GM23338 (cell line): ENCODE results near the gene SEZ6L. TPM values are rescaled to one million over a fixed set of nuclear protein-coding genes. Genes with fewer than 3 reads are reported as not detected.

Experiments used
- ATAC-seq: fragments of 200-7000 bp; cut with Tn5 transposase; 3 replicates; pipeline ENCODE4 v1.9.1; 2020
- DNase-seq: peaks from one replicate; pipeline ENCODE4 v3.0.0-alpha.2; 2015; ENCODE audit warnings: low spot score
- H2AFZ ChIP-seq: fragments of 200-600 bp; sonication (generic); 2 replicates; pipeline ENCODE4 v1.8.0; 2016; ENCODE audit warnings: antibody characterized with exemption, mild to moderate bottlenecking, moderate library complexity
- H3F3A ChIP-seq: fragments of 200-600 bp; sonication (generic); replicated peaks from 2 replicates; pipeline ENCODE4 v1.8.0; 2017; ENCODE audit warnings: antibody characterized with exemption, mixed run types, low read depth
- H3K27ac ChIP-seq: fragments of 200-600 bp; sonication (generic); 2 replicates; pipeline ENCODE4 v1.6.1; 2016; ENCODE audit warnings: low read depth
- H3K27me3 ChIP-seq: fragments of 200-600 bp; sonication (generic); 2 replicates; pipeline ENCODE4 v1.8.0; 2016; ENCODE audit warnings: mild to moderate bottlenecking, mixed run types, moderate library complexity; ENCODE audit not compliant: insufficient read depth
- H3K36me3 ChIP-seq: fragments of 200-600 bp; sonication (generic); 2 replicates; pipeline ENCODE4 v1.8.0; 2016; ENCODE audit warnings: mild to moderate bottlenecking; ENCODE audit not compliant: insufficient read depth
- H3K4me1 ChIP-seq: fragments of 200-600 bp; sonication (generic); 2 replicates; pipeline ENCODE4 v1.8.0; 2016; ENCODE audit warnings: mild to moderate bottlenecking, moderate library complexity; ENCODE audit not compliant: insufficient read depth
- H3K4me2 ChIP-seq: fragments of 200-600 bp; sonication (generic); 2 replicates; pipeline ENCODE4 v1.7.1; 2017; ENCODE audit warnings: mixed run types
- H3K4me3 ChIP-seq: fragments of 200-600 bp; sonication (generic); 2 replicates; pipeline ENCODE4 v1.6.1; 2016; ENCODE audit warnings: mixed run types
- H3K79me2 ChIP-seq: fragments of 200-600 bp; sonication (generic); replicated peaks from 2 replicates; pipeline ENCODE4 v1.8.0; 2017; ENCODE audit warnings: mild to moderate bottlenecking; ENCODE audit not compliant: insufficient read depth
- H3K9me2 ChIP-seq: fragments of 200-600 bp; sonication (generic); 2 replicates; pipeline ENCODE4 v1.8.0; 2017; ENCODE audit not compliant: insufficient read depth
- H4K20me1 ChIP-seq: fragments of 200-600 bp; sonication (generic); replicated peaks from 2 replicates; pipeline ENCODE4 v1.8.0; 2017; ENCODE audit warnings: mild to moderate bottlenecking; ENCODE audit not compliant: insufficient read depth
- H3K27ac Mint-ChIP-seq: 2 replicates; pipeline ENCODE4 v1.8.0; 2020; ENCODE audit warnings: inconsistent platforms, mild to moderate bottlenecking, moderate library complexity, mixed read lengths
- H3K27me3 Mint-ChIP-seq: 3 replicates; pipeline ENCODE4 v1.8.0; 2022; ENCODE audit warnings: low read depth, mild to moderate bottlenecking, moderate library complexity, mixed read lengths, inconsistent platforms; ENCODE audit not compliant: insufficient read depth, poor library complexity
- H3K36me3 Mint-ChIP-seq: 3 replicates; pipeline ENCODE4 v1.8.0; 2021; ENCODE audit warnings: low read depth, mild to moderate bottlenecking, inconsistent platforms, moderate library complexity, mixed read lengths
- H3K4me1 Mint-ChIP-seq: 3 replicates; pipeline ENCODE4 v1.8.0; 2020; ENCODE audit warnings: mild to moderate bottlenecking, inconsistent platforms, mixed read lengths
- H3K4me3 Mint-ChIP-seq: 3 replicates; pipeline ENCODE4 v1.8.0; 2021; ENCODE audit warnings: moderate library complexity, mild to moderate bottlenecking, inconsistent platforms, mixed read lengths
- H3K9me3 Mint-ChIP-seq: 3 replicates; pipeline ENCODE4 v1.8.0; 2020; ENCODE audit warnings: moderate library complexity, mild to moderate bottlenecking, inconsistent platforms, mixed read lengths
- CREB1 ChIP-seq: fragments of 250-450 bp; sonication (Bioruptor Pico); IDR thresholded peaks from 2 replicates; pipeline ENCODE4 v1.5.0; 2020; ENCODE audit warnings: low read depth, mild to moderate bottlenecking, moderate library complexity
- EZH2 ChIP-seq: fragments of 200-600 bp; sonication (generic); IDR thresholded peaks from one replicate; pipeline ENCODE4 v1.8.0; 2017; ENCODE audit warnings: antibody characterized with exemption, mild to moderate bottlenecking, low read depth; ENCODE audit not compliant: unreplicated experiment
- EZH2phosphoT487 ChIP-seq: fragments of 200-600 bp; sonication (generic); IDR thresholded peaks from one replicate; pipeline ENCODE4 v1.8.1; 2018; ENCODE audit warnings: antibody characterized with exemption; ENCODE audit not compliant: unreplicated experiment
- JUNB ChIP-seq: IDR thresholded peaks from one replicate; pipeline ENCODE4 v1.6.1; 2016; ENCODE audit warnings: antibody characterized with exemption; ENCODE audit not compliant: unreplicated experiment
- NANOG ChIP-seq: IDR thresholded peaks from 2 replicates; pipeline ENCODE4 v1.6.1; 2016; ENCODE audit warnings: antibody characterized with exemption, borderline replicate concordance
- POLR2AphosphoS5 ChIP-seq: IDR thresholded peaks from 2 replicates; pipeline ENCODE4 v1.6.1; 2016; ENCODE audit warnings: antibody characterized with exemption, low read depth
- STAT1 ChIP-seq: IDR thresholded peaks from one replicate; pipeline ENCODE4 v1.6.1; 2016; ENCODE audit warnings: antibody characterized with exemption; ENCODE audit not compliant: unreplicated experiment
- ZNF114 ChIP-seq: fragments of 250-450 bp; sonication (Bioruptor Pico); IDR thresholded peaks from 2 replicates; pipeline ENCODE4 v1.5.0; 2020; ENCODE audit warnings: mild to moderate bottlenecking, moderate library complexity
- ZNF331 ChIP-seq: fragments of 250-450 bp; sonication (Bioruptor Pico); IDR thresholded peaks from 2 replicates; pipeline ENCODE4 v1.5.0; 2020; ENCODE audit warnings: low read depth, mild to moderate bottlenecking, moderate library complexity
- polyA plus RNA-seq: library from polyadenylated mRNA; unstranded; fragments of >200 nt; fragmentation: Nextera tagmentation; extraction: Ambion mirVana; gene quantifications from 2 replicates; pipeline ENCODE4 v1.2.1, GENCODE V29; 2016
- total RNA-seq: library from RNA; depleted of rRNA; stranded (reverse); fragments of >200 nt; shearing (Covaris generic); gene quantifications from 2 replicates; pipeline ENCODE4 v1.2.3, GENCODE V29; 2014
- TF ChIP-seq, protein P1 (sequence below): IDR thresholded peaks from one replicate; pipeline ENCODE4 v1.6.1; 2018; ENCODE audit warnings: antibody characterized with exemption; ENCODE audit not compliant: unreplicated experiment
- TF ChIP-seq, protein P2 (sequence below), 2 experiments: fragments of 200-600 bp in 1 of 2; sonication (generic) in 1 of 2; conservative IDR thresholded peaks; 2 replicates each; pipeline versions ENCODE4 v1.5.1 to v1.6.1; 2016 to 2017; ENCODE audit warnings: antibody characterized with exemption in 2 of 2, low read depth in 2 of 2, mild to moderate bottlenecking in 2 of 2, moderate library complexity in 1 of 2
- TF ChIP-seq, protein P3 (sequence below): IDR thresholded peaks from 2 replicates; pipeline ENCODE4 v1.6.1; 2016; ENCODE audit warnings: antibody characterized with exemption
- TF ChIP-seq, protein P4 (sequence below): fragments of 250-450 bp; sonication (Bioruptor Pico); IDR thresholded peaks from 2 replicates; pipeline ENCODE4 v1.5.0; 2020; ENCODE audit warnings: mild to moderate bottlenecking, moderate library complexity

Gene SEZ6L
- total and polyA plus RNA-seq, 2 experiments from 2014 or later: 0.13 to 0.24 TPM

DNA sequence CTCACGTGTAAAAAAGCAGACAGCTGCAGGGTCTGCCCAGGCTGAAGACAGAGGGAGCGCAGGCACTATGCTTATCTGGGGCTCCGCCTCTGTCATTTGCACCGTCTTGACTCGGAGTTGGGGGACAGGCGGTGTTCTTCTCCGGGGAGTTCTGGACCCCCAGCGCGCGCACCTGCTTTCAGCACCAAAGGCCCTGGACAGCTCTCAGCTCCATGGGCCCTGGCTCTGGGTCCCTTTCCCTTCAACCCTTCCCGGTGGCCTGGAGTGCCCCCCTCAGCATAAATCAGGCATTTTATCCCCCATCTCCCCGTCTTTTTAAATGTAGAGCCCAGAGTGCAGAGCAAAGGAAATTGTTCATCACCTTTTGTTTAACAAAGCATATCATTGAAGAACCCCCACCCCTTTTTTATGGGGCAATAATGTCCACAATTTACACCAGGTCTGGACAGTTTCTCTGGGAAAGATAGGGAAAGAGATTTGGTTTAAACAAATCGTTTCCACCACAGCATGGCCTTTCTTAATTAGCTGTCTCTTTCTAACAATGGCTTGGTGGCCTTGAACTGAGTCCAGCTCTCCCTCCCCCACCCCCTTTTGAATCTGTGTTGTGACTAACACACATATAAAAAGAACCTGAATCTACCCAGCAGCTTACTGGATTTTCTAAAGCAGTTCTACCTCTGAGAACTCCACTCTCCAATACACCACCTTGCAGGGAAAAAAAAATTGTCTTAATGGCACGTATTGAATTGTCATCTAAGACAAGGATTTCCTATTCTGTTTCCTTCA lies 1.7 kb downstream of the SEZ6L start:
- Mint-ChIP-seq H3K36me3 (no peaks in the 10 kb centered on the region), H3K27me3 (peaks cover 39% of the 10 kb centered on the region), H3K27ac (no peak overlapping the region), H3K4me1 (peaks cover 26% of the 10 kb centered on the region), H3K9me3 (no peaks in the 10 kb centered on the region; the same call in 2 of the 3 replicates), H3K4me3 (peak overlapping the region; percentile 80)
- Histone ChIP-seq H3K4me3 (peak overlapping the region; percentile 85; the same call in 1 of the 2 replicates), H4K20me1 (peaks cover 10% of the 10 kb centered on the region; the same call in 1 of the 2 replicates), H3K79me2 (no peaks in the 10 kb centered on the region), H2AFZ (no peak overlapping the region), H3K27ac (no peak overlapping the region), H3F3A (no peaks in the 10 kb centered on the region), H3K4me1 (peaks cover 16% of the 10 kb centered on the region; the same call in 1 of the 2 replicates), H3K4me2 (peak overlapping the region; percentile 91), H3K36me3 (no peaks in the 10 kb centered on the region), H3K9me2 (no peaks in the 10 kb centered on the region), H3K27me3 (peaks cover 62% of the 10 kb centered on the region)
- DNase-seq (peak; percentile 85), ATAC-seq (peak; percentile 27)
- TF ChIP-seq, protein P1, sequence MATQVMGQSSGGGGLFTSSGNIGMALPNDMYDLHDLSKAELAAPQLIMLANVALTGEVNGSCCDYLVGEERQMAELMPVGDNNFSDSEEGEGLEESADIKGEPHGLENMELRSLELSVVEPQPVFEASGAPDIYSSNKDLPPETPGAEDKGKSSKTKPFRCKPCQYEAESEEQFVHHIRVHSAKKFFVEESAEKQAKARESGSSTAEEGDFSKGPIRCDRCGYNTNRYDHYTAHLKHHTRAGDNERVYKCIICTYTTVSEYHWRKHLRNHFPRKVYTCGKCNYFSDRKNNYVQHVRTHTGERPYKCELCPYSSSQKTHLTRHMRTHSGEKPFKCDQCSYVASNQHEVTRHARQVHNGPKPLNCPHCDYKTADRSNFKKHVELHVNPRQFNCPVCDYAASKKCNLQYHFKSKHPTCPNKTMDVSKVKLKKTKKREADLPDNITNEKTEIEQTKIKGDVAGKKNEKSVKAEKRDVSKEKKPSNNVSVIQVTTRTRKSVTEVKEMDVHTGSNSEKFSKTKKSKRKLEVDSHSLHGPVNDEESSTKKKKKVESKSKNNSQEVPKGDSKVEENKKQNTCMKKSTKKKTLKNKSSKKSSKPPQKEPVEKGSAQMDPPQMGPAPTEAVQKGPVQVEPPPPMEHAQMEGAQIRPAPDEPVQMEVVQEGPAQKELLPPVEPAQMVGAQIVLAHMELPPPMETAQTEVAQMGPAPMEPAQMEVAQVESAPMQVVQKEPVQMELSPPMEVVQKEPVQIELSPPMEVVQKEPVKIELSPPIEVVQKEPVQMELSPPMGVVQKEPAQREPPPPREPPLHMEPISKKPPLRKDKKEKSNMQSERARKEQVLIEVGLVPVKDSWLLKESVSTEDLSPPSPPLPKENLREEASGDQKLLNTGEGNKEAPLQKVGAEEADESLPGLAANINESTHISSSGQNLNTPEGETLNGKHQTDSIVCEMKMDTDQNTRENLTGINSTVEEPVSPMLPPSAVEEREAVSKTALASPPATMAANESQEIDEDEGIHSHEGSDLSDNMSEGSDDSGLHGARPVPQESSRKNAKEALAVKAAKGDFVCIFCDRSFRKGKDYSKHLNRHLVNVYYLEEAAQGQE: peak; percentile 92
- TF ChIP-seq, protein P2, sequence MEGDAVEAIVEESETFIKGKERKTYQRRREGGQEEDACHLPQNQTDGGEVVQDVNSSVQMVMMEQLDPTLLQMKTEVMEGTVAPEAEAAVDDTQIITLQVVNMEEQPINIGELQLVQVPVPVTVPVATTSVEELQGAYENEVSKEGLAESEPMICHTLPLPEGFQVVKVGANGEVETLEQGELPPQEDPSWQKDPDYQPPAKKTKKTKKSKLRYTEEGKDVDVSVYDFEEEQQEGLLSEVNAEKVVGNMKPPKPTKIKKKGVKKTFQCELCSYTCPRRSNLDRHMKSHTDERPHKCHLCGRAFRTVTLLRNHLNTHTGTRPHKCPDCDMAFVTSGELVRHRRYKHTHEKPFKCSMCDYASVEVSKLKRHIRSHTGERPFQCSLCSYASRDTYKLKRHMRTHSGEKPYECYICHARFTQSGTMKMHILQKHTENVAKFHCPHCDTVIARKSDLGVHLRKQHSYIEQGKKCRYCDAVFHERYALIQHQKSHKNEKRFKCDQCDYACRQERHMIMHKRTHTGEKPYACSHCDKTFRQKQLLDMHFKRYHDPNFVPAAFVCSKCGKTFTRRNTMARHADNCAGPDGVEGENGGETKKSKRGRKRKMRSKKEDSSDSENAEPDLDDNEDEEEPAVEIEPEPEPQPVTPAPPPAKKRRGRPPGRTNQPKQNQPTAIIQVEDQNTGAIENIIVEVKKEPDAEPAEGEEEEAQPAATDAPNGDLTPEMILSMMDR (conservative IDR thresholded peaks at IDR 0.05; ENCODE audit: low read depth in 2 of 2): peak; percentile 59 to 71
- TF ChIP-seq CREB1 (CRISPR knock-in tag) (no peak), EZH2 (peak; percentile 25), NANOG (no peak), ZNF114 (CRISPR knock-in tag) (no peak), POLR2AphosphoS5 (no peak), STAT1 (no peak), ZNF331 (CRISPR knock-in tag) (no peak), EZH2phosphoT487 (no peak), JUNB (no peak)
- TF ChIP-seq, protein P3, sequence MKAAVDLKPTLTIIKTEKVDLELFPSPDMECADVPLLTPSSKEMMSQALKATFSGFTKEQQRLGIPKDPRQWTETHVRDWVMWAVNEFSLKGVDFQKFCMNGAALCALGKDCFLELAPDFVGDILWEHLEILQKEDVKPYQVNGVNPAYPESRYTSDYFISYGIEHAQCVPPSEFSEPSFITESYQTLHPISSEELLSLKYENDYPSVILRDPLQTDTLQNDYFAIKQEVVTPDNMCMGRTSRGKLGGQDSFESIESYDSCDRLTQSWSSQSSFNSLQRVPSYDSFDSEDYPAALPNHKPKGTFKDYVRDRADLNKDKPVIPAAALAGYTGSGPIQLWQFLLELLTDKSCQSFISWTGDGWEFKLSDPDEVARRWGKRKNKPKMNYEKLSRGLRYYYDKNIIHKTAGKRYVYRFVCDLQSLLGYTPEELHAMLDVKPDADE: no peak
- TF ChIP-seq, protein P4, sequence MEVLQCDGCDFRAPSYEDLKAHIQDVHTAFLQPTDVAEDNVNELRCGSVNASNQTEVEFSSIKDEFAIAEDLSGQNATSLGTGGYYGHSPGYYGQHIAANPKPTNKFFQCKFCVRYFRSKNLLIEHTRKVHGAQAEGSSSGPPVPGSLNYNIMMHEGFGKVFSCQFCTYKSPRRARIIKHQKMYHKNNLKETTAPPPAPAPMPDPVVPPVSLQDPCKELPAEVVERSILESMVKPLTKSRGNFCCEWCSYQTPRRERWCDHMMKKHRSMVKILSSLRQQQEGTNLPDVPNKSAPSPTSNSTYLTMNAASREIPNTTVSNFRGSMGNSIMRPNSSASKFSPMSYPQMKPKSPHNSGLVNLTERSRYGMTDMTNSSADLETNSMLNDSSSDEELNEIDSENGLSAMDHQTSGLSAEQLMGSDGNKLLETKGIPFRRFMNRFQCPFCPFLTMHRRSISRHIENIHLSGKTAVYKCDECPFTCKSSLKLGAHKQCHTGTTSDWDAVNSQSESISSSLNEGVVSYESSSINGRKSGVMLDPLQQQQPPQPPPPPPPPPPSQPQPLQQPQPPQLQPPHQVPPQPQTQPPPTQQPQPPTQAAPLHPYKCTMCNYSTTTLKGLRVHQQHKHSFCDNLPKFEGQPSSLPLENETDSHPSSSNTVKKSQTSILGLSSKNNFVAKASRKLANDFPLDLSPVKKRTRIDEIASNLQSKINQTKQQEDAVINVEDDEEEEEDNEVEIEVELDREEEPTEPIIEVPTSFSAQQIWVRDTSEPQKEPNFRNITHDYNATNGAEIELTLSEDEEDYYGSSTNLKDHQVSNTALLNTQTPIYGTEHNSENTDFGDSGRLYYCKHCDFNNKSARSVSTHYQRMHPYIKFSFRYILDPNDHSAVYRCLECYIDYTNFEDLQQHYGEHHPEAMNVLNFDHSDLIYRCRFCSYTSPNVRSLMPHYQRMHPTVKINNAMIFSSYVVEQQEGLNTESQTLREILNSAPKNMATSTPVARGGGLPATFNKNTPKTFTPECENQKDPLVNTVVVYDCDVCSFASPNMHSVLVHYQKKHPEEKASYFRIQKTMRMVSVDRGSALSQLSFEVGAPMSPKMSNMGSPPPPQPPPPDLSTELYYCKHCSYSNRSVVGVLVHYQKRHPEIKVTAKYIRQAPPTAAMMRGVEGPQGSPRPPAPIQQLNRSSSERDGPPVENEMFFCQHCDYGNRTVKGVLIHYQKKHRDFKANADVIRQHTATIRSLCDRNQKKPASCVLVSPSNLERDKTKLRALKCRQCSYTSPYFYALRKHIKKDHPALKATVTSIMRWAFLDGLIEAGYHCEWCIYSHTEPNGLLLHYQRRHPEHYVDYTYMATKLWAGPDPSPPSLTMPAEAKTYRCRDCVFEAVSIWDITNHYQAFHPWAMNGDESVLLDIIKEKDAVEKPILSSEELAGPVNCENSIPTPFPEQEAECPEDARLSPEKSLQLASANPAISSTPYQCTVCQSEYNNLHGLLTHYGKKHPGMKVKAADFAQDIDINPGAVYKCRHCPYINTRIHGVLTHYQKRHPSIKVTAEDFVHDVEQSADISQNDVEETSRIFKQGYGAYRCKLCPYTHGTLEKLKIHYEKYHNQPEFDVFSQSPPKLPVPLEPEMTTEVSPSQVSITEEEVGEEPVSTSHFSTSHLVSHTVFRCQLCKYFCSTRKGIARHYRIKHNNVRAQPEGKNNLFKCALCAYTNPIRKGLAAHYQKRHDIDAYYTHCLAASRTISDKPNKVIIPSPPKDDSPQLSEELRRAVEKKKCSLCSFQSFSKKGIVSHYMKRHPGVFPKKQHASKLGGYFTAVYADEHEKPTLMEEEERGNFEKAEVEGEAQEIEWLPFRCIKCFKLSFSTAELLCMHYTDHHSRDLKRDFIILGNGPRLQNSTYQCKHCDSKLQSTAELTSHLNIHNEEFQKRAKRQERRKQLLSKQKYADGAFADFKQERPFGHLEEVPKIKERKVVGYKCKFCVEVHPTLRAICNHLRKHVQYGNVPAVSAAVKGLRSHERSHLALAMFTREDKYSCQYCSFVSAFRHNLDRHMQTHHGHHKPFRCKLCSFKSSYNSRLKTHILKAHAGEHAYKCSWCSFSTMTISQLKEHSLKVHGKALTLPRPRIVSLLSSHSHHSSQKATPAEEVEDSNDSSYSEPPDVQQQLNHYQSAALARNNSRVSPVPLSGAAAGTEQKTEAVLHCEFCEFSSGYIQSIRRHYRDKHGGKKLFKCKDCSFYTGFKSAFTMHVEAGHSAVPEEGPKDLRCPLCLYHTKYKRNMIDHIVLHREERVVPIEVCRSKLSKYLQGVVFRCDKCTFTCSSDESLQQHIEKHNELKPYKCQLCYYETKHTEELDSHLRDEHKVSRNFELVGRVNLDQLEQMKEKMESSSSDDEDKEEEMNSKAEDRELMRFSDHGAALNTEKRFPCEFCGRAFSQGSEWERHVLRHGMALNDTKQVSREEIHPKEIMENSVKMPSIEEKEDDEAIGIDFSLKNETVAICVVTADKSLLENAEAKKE (CRISPR knock-in tag): no peak
